A549 (cell line): Measurements from ENCODE around the gene RUNX1. TPM values are rescaled to one million over a fixed set of nuclear protein-coding genes. Genes with fewer than 3 reads are reported as not detected.

Experiments
- ATAC-seq, 2 experiments: fragments of 200-7000 bp in 1 of 2; fragments of >200 bp in 1 of 2; cut with Nextera tagmentation in 1 of 2; cut with Tn5 transposase in 1 of 2; 3 replicates each; pipeline versions ENCODE4 v1.8.0 to v1.9.1; 2018 to 2020; ENCODE audit warnings: mild to moderate bottlenecking in 1 of 2, moderate library complexity in 1 of 2
- CTCF ChIA-PET: fragments of 300-600 bp; sonication (Branson Sonifier 250); formaldehyde crosslinking; extraction: SDS; loops from one replicate; lab custom pipeline; 2021; ENCODE audit warnings: antibody characterized with exemption, inconsistent platforms; lab: Yijun Ruan, JAX
- POLR2A ChIA-PET: fragments of 350-600 bp; formaldehyde crosslinking; extraction: SDS; loops from one replicate; lab custom pipeline; 2021; ENCODE audit warnings: antibody characterized with exemption, inconsistent platforms; lab: Yijun Ruan, JAX
- DNase-seq, 2 experiments: peaks; one replicate each; pipeline versions ENCODE4 v3.0.0 to v3.0.0-alpha.2; 2011 to 2016; ENCODE audit warnings: low read depth in 1 of 2, low spot score in 1 of 2
- FAIRE-seq: peaks from 2 replicates; lab custom pipeline; 2011; peaks lifted over from hg19 to GRCh38; lab: Jason Lieb, UNC
- H3K27ac ChIP-seq, 2 experiments: fragments of >200 bp; sonication (Bioruptor Twin); formaldehyde crosslinking; 3 replicates each; pipeline ENCODE4 v1.5.1; 2016 to 2017
- H3K4me1 ChIP-seq: fragments of >200 bp; sonication (Bioruptor Twin); formaldehyde crosslinking; 3 replicates; pipeline ENCODE4 v1.6.1; 2016
- H3K4me2 ChIP-seq: fragments of >200 bp; sonication (Bioruptor Twin); formaldehyde crosslinking; 3 replicates; pipeline ENCODE4 v1.6.1; 2016
- H3K4me3 ChIP-seq: fragments of >200 bp; sonication (Bioruptor Twin); formaldehyde crosslinking; 3 replicates; pipeline ENCODE4 v1.5.1; 2016
- H3K9me3 ChIP-seq: fragments of >200 bp; sonication (Bioruptor Twin); formaldehyde crosslinking; 3 replicates; pipeline ENCODE4 v1.6.1; 2016
- BHLHE40 ChIP-seq: IDR thresholded peaks from 2 replicates; pipeline ENCODE4 v1.6.1; 2012; ENCODE audit warnings: low read depth, low read length, inconsistent platforms
- CBX2 ChIP-seq: fragments of 200-600 bp; sonication (generic); IDR thresholded peaks from 2 replicates; pipeline ENCODE4 v1.6.1; 2016; ENCODE audit warnings: low read depth, mild to moderate bottlenecking, borderline replicate concordance
- CHD2 ChIP-seq: fragments of 150-350 bp; IDR thresholded peaks from 2 replicates; pipeline ENCODE4 v1.6.1; 2014; ENCODE audit warnings: low read length; ENCODE audit not compliant: partially characterized antibody
- CHD4 ChIP-seq: fragments of 200-600 bp; sonication (generic); IDR thresholded peaks from 2 replicates; pipeline ENCODE4 v1.6.1; 2016; ENCODE audit warnings: antibody characterized with exemption, mild to moderate bottlenecking, borderline replicate concordance
- EHF ChIP-seq: fragments of 250-450 bp; sonication (Bioruptor Pico); IDR thresholded peaks from 2 replicates; pipeline ENCODE4 v1.5.0; 2020; ENCODE audit warnings: mild to moderate bottlenecking
- GATA3 ChIP-seq: IDR thresholded peaks from 2 replicates; pipeline ENCODE4 v1.6.1; 2012; ENCODE audit warnings: borderline replicate concordance
- HOXB13 ChIP-seq: fragments of 250-450 bp; sonication (Bioruptor Pico); IDR thresholded peaks from 2 replicates; pipeline ENCODE4 v1.5.0; 2020; ENCODE audit warnings: low read depth, mild to moderate bottlenecking, moderate library complexity
- MAZ ChIP-seq: fragments of 150-350 bp; IDR thresholded peaks from 2 replicates; pipeline ENCODE4 v1.6.1; 2014; ENCODE audit warnings: antibody characterized with exemption, low read depth, low read length, borderline replicate concordance
- MYC ChIP-seq: IDR thresholded peaks from 2 replicates; pipeline ENCODE4 v1.6.1; 2012; ENCODE audit warnings: mild to moderate bottlenecking, inconsistent platforms, low read length, improper control_type of control experiment, borderline replicate concordance
- RCOR1 ChIP-seq: fragments of 150-350 bp; IDR thresholded peaks from 2 replicates; pipeline ENCODE4 v1.6.1; 2014; ENCODE audit warnings: antibody characterized with exemption, low read length, low read depth
- SREBF2 ChIP-seq: fragments of 450-650 bp; IDR thresholded peaks from 2 replicates; pipeline ENCODE4 v1.6.1; 2014; ENCODE audit warnings: mild to moderate bottlenecking, moderate library complexity
- TP53 ChIP-seq: fragments of 250-450 bp; sonication (Bioruptor Pico); IDR thresholded peaks from 2 replicates; pipeline ENCODE4 v1.5.0; 2021; ENCODE audit warnings: mild to moderate bottlenecking, moderate library complexity
- ZFP36 ChIP-seq: fragments of 450-650 bp; IDR thresholded peaks from 2 replicates; pipeline ENCODE4 v1.6.1; 2014; ENCODE audit warnings: borderline replicate concordance; ENCODE audit not compliant: partially characterized antibody
- ZSCAN20 ChIP-seq: fragments of 250-450 bp; sonication (Bioruptor Pico); IDR thresholded peaks from 2 replicates; pipeline ENCODE4 v1.8.0; 2022; ENCODE audit warnings: mild to moderate bottlenecking, moderate library complexity
- WGBS: methylation state at CpG from one replicate; pipeline ENCODE4 v1.1.6; 2017; ENCODE audit errors: missing lambda C conversion rate; 5-methylcytosine and 5-hydroxymethylcytosine counted together
- polyA plus RNA-seq, 4 experiments: library from polyadenylated mRNA; depleted of rRNA in 3 of 4; stranded (reverse); fragments of >200 nt; fragmentation: RNase III in 1 of 4; extraction: RNeasy Plus Mini Kit Qiagen cat#74134 plus additional on column Dnase treatment in 1 of 4; gene quantifications; 2 replicates in 3 of 4; 3 replicates in 1 of 4; pipeline ENCODE4 v1.2.3, GENCODE V29; 2011 to 2017
- TF ChIP-seq, protein P1 (sequence below): fragments of 250-450 bp; sonication (Bioruptor Pico); IDR thresholded peaks from 2 replicates; pipeline ENCODE4 v1.5.0; 2021; ENCODE audit warnings: mild to moderate bottlenecking, moderate library complexity, borderline replicate concordance
- TF ChIP-seq, protein P2 (sequence below): fragments of 200-600 bp; sonication (generic); IDR thresholded peaks from 2 replicates; pipeline ENCODE4 v1.6.1; 2016; ENCODE audit warnings: antibody characterized with exemption, mild to moderate bottlenecking, moderate library complexity
- TF ChIP-seq, protein P3 (sequence below): fragments of >200 bp; sonication (Bioruptor Twin); formaldehyde crosslinking; IDR thresholded peaks from 2 replicates; pipeline ENCODE4 v1.6.1; 2016

RUNX1 gene
- polyA plus RNA-seq, 2 of the 4 experiments (the other 2 are of a cell fraction): 5.5 TPM

DNA sequence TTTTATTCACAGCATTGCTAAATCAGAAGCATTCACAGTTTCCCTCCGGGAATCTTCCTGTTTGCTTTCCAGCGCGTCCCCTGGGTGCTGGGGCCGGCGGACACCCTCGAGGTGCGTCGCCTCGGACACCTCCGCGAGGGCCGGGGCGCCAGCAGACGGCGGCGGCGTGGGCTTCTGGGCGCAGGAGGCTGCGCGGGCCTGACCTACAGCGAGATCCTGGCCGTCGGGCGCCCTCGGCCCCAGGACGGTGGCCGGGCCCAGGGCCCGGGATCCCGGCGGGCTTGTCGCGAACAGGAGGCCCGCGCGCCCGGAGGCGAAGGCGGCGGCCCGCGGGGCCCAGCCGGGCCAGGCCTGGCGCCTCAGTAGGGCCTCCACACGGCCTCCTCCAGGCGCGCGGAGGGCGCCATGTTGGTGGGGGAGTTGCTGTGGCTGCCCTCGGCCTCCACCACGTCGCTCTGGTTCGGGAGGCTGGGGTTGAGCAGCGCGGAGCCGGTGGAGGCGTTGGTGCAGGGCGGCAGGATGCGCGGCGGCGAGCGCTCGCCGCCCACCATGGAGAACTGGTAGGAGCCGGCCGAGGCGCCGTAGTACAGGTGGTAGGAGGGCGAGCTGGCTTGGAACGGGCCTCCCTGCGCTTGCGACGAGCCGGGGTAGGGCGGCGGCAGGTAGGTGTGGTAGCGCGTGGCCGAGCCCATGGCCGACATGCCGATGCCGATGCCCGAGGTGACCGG is 257.2 kb downstream of the RUNX1 start:
- 99% methylated on average over 27 of the region's 84 CpGs for WGBS
- TF ChIP-seq CHD4: no peak
- TF ChIP-seq EHF (CRISPR knock-in tag): no peak
- TF ChIP-seq ZFP36: no peak
- TF ChIP-seq HOXB13 (CRISPR knock-in tag): no peak
- TF ChIP-seq, protein P1, sequence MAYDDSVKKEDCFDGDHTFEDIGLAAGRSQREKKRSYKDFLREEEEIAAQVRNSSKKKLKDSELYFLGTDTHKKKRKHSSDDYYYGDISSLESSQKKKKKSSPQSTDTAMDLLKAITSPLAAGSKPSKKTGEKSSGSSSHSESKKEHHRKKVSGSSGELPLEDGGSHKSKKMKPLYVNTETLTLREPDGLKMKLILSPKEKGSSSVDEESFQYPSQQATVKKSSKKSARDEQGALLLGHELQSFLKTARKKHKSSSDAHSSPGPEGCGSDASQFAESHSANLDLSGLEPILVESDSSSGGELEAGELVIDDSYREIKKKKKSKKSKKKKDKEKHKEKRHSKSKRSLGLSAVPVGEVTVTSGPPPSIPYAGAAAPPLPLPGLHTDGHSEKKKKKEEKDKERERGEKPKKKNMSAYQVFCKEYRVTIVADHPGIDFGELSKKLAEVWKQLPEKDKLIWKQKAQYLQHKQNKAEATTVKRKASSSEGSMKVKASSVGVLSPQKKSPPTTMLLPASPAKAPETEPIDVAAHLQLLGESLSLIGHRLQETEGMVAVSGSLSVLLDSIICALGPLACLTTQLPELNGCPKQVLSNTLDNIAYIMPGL: no peak
- no peak for TF ChIP-seq RCOR1
- TF ChIP-seq CHD2: no peak
- no peak for TF ChIP-seq MYC
- TF ChIP-seq BHLHE40: no peak
- TF ChIP-seq, protein P2, sequence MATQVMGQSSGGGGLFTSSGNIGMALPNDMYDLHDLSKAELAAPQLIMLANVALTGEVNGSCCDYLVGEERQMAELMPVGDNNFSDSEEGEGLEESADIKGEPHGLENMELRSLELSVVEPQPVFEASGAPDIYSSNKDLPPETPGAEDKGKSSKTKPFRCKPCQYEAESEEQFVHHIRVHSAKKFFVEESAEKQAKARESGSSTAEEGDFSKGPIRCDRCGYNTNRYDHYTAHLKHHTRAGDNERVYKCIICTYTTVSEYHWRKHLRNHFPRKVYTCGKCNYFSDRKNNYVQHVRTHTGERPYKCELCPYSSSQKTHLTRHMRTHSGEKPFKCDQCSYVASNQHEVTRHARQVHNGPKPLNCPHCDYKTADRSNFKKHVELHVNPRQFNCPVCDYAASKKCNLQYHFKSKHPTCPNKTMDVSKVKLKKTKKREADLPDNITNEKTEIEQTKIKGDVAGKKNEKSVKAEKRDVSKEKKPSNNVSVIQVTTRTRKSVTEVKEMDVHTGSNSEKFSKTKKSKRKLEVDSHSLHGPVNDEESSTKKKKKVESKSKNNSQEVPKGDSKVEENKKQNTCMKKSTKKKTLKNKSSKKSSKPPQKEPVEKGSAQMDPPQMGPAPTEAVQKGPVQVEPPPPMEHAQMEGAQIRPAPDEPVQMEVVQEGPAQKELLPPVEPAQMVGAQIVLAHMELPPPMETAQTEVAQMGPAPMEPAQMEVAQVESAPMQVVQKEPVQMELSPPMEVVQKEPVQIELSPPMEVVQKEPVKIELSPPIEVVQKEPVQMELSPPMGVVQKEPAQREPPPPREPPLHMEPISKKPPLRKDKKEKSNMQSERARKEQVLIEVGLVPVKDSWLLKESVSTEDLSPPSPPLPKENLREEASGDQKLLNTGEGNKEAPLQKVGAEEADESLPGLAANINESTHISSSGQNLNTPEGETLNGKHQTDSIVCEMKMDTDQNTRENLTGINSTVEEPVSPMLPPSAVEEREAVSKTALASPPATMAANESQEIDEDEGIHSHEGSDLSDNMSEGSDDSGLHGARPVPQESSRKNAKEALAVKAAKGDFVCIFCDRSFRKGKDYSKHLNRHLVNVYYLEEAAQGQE: no peak
- TF ChIP-seq TP53 (CRISPR knock-in tag): no peak
- no peak for TF ChIP-seq MAZ
- no peak for TF ChIP-seq CBX2
- TF ChIP-seq, all 56 proteins: peak for 0
- peaks cover 49% of the 10 kb centered on the region for H3K4me1 ChIP-seq
- CTCF ChIA-PET: no interaction called here
- POLR2A ChIA-PET: no interaction called here
- ATAC-seq: no peak
- H3K27ac ChIP-seq: peak overlapping the region in 1 of 2 experiments; percentile 48; a peak in 1 of 6 replicates
- no peak for FAIRE-seq
- no peak for DNase-seq
- H3K4me3 ChIP-seq: no peak overlapping the region
- no peaks in the 10 kb centered on the region for H3K9me3 ChIP-seq
- H3K4me2 ChIP-seq: no peak overlapping the region

DNA sequence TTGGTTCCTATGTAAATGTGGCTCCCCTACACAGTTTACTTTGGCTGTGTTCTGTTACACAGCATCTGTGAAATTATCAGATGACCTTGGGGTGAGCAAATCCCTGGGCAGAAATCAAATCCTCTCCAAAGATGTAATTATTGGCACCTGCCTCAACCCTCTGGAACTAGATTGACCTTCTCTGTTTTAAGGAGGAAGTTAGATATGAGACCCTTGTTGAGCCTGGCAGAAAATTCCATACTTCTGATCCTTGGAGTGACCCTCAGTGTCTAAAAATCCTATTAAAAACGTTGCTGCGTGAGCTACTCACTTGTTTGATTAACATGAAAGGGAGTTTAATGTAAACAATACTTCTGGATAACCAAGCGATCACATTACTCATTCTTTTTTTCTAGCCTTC is 258.3 kb downstream of the RUNX1 start:
- POLR2A ChIA-PET: no interaction called here
- Histone ChIP-seq H3K27ac (peak overlapping the region in 1 of 2 experiments; percentile 53; a peak in 2 of 6 replicates), H3K4me1 (peaks cover 38% of the 10 kb centered on the region), H3K4me2 (peak overlapping the region; percentile 37; the same call in 2 of the 3 replicates), H3K4me3 (no peak overlapping the region)
- 16% methylated on average over 3 of the region's 3 CpGs for whole genome bisulfite sequencing
- DNase-seq: no peak
- FAIRE-seq: no peak
- no peak for TF ChIP-seq GATA3
- TF ChIP-seq, protein P3, sequence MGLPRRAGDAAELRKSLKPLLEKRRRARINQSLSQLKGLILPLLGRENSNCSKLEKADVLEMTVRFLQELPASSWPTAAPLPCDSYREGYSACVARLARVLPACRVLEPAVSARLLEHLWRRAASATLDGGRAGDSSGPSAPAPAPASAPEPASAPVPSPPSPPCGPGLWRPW: no peak
- TF ChIP-seq ZFP36: no peak
- TF ChIP-seq, all 56 proteins: peak for 0
- CTCF ChIA-PET: interaction anchor here (1.1 kb wide), 1 partner anchor 46 kb away, joined by 4 read pairs; no protein-coding TSS in a partner anchor
- no peak for ATAC-seq
- H3K9me3 ChIP-seq: no peaks in the 10 kb centered on the region

DNA sequence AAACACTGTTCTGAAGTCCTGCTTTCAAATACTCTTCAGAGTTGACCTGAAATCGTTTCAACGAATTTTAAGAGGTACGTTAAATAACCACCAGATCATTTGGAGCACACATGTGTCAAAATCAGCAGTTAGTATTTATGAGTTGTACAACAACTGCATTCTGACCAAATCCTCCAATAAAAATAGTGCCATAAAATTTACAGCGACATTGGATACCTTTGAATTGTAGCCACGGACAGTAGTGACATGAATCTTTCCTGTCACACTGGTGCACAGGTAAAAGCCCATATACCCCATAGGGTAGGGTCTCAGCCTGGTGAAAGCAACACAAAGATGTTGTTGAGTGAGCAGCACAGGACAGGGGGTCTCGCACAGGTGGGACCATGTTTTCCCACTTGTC is 258.8 kb downstream of the RUNX1 start:
- H3K4me1 ChIP-seq: peaks cover 33% of the 10 kb centered on the region
- TF ChIP-seq, protein P1: no peak
- TF ChIP-seq SREBF2 (no peak), CHD2 (no peak), ZSCAN20 (CRISPR knock-in tag) (no peak)
- TF ChIP-seq, all 56 proteins: peak for 0
- no peak for FAIRE-seq
- CTCF ChIA-PET: interaction anchor here (1.1 kb wide), 1 partner anchor 45 kb away, joined by 4 read pairs; no protein-coding TSS in a partner anchor
- Histone ChIP-seq H3K9me3 (no peaks in the 10 kb centered on the region), H3K27ac (peak overlapping the region in 1 of 2 experiments; percentile 53; a peak in 2 of 6 replicates), H3K4me3 (no peak overlapping the region), H3K4me2 (no peak overlapping the region)
- no peak for DNase-seq
- ATAC-seq: no peak
- POLR2A ChIA-PET: no interaction called here
- 95% methylated on average over 6 of the region's 6 CpGs for WGBS
